GM12801 (cell line): ENCODE measurements around the gene CGRRF1.

Source experiments
- CTCF ChIP-seq: IDR thresholded peaks from one replicate; pipeline ENCODE4 v1.5.1; 2011; ENCODE audit warnings: control low read depth; ENCODE audit not compliant: insufficient read length; ENCODE audit errors: extremely low read depth

Gene CGRRF1

GRCh38 chr14:54568821-54569595 is 59.3 kb downstream of the CGRRF1 start:
- TF ChIP-seq CTCF: no peak

DNA sequence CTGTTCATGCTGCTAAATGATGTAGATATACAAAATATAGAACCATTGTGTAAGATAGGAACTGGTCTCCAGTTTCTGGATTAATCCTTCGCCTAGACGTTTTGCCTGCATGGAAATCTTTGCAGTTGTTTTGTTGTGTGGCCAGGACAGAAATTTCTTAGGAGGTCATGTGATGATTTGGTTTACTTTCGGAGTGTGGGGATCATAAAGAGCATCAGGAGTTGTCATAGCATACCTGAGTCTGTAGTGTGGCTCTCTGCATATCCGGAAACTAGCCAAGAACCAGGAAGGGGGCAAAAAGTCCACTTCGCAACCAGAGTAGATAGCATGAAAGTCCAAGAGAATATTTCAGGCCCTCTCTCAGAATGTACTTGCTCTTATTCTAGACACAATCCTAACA is 60.3 kb downstream of the CGRRF1 start:
- no peak for TF ChIP-seq CTCF

GRCh38 chr14:54570631-54571415 is 61.1 kb downstream of the CGRRF1 start:
- TF ChIP-seq CTCF: no peak

DNA sequence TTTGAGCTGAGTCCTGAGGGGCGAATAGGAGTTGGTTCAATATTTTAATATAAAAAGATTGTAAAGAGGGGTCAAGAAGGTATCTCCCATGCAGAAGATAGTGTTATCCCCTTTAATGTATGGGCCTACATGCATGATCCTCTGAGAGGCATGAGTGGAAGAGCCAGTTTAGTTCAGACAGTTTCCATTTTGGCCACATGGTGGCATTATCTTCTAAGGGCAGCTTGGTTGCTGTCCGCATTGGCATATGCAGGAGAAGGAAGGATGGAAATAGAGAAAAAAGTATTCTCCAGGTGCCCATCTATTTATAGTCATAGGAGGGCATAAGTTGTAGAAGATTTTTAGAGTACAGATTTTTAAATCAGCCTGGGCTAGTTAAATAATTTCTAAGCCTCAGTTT is 62.6 kb downstream of the CGRRF1 start:
- no peak for TF ChIP-seq CTCF

DNA sequence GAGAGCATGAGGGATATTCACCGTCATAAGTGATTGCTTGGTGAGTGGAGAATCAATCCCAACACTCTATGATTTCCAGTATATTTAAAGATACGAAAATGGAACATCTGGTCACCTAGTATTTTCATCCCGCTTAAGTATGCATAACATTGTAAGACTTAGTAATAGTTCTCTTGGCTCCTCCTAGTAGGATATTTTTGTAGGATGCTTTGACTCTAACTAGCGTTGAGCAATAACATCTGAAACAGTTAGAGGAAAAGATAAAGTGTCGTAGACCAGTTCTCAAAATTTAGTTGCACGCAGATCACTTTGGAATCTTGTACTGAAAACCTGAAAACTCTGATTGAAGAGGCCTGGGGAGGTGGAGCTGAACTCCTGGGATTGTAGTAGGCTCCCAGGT is 64.8 kb downstream of the CGRRF1 start:
- no peak for TF ChIP-seq CTCF

DNA sequence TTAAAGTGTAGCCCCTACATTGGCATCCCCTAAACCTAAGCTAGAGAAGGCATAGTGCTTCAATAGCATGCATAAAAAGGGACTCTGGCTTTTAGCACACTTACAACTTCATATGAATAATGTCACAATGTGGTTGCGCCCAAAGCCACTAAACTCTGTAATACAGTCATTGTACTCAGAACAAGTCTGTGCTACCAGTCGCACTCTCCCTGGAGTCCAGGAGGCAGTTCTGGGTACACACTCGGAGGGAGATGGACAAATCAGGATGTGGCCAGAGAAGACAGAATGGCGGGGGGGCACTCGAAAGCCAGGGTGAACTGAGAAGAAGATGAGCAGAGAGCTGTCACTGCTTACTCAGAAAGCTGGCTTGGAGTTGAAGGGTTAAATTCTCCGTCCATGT is 67.8 kb downstream of the CGRRF1 start:
- TF ChIP-seq CTCF: no peak

GRCh38 chr14:54577977-54578376 is 68.3 kb downstream of the CGRRF1 start:
- no peak for TF ChIP-seq CTCF
